Sigmoid colon (tissue), 7 donors: ENCODE results near the gene CD28. TPM values are rescaled to one million over a fixed set of nuclear protein-coding genes. Genes with fewer than 3 reads are reported as not detected.

Experiments used
- DNase-seq: peaks from one replicate; pipeline ENCODE4 v3.0.0-alpha.2; 2019
- H3K27ac ChIP-seq, 4 donors: fragments of 200-600 bp; sonication (generic); one replicate each; pipeline ENCODE4 v1.5.1; 2016 to 2019; ENCODE audit warnings: mild to moderate bottlenecking in 1 of 4
- H3K27me3 ChIP-seq, 3 donors: fragments of 200-600 bp; sonication (generic); one replicate each; pipeline ENCODE4 v1.5.1; 2019; ENCODE audit warnings: mild to moderate bottlenecking in 1 of 3
- H3K36me3 ChIP-seq, 4 donors: fragments of 200-600 bp; sonication (generic); one replicate each; pipeline ENCODE4 v1.5.1; 2016 to 2019
- H3K4me1 ChIP-seq, 4 donors: fragments of 200-600 bp; sonication (generic); one replicate each; pipeline ENCODE4 v1.5.1; 2017 to 2019
- H3K4me3 ChIP-seq, 4 donors: fragments of 200-600 bp; sonication (generic); one replicate each; pipeline ENCODE4 v1.5.1; 2017 to 2019; ENCODE audit warnings: mild to moderate bottlenecking in 2 of 4, moderate library complexity in 1 of 4
- H3K9me3 ChIP-seq, 4 donors: fragments of 200-600 bp in 3 of 4; sonication (generic) in 3 of 4; one replicate each; pipeline versions ENCODE4 v1.5.1 to v1.6.1; 2013 to 2019
- EP300 ChIP-seq, 4 donors: sonication (generic); formaldehyde crosslinking; IDR thresholded peaks; one replicate each; pipeline ENCODE4 v1.6.1; 2017; ENCODE audit warnings: antibody characterized with exemption in 4 of 4
- POLR2A ChIP-seq, 2 donors: fragments of 450-650 bp; IDR thresholded peaks; one replicate each; pipeline ENCODE4 v1.6.1; 2016; ENCODE audit warnings: antibody characterized with exemption in 2 of 2, mild to moderate bottlenecking in 2 of 2, moderate library complexity in 2 of 2
- POLR2AphosphoS5 ChIP-seq, 4 donors: sonication (generic); formaldehyde crosslinking; IDR thresholded peaks; one replicate each; pipeline ENCODE4 v1.6.1; 2017; ENCODE audit warnings: antibody characterized with exemption in 4 of 4
- WGBS, 2 donors: extraction: QIAGEN DNeasy Blood & Tissue Kit; methylation state at CpG; one replicate each; pipeline ENCODE4 v1.1.7; 2013; 5-methylcytosine and 5-hydroxymethylcytosine counted together
- intact Hi-C: fragments of 100-400 bp; cut with DNase I; formaldehyde crosslinking; loops from one replicate; pipeline ENCODE4 v1.15.1; 2023
- polyA plus RNA-seq, 3 donors: library from polyadenylated mRNA; stranded (reverse); fragments of 200-250 nt; gene quantifications; one replicate each; pipeline ENCODE4 v1.2.3, GENCODE V29; 2013
- total RNA-seq, 4 donors: library from RNA; depleted of rRNA; stranded (reverse); fragments of >200 nt; gene quantifications; one replicate each; pipeline ENCODE4 v1.1.0, GENCODE V29; 2016
- TF ChIP-seq, protein P1 (sequence below), 4 experiments: fragments of 450-650 bp in 3 of 4; fragments of 200-600 bp in 1 of 4; IDR thresholded peaks; one replicate each; pipeline ENCODE4 v1.5.1; 2016 to 2019; ENCODE audit warnings: antibody characterized with exemption in 4 of 4, mild to moderate bottlenecking in 3 of 4, moderate library complexity in 2 of 4
- donor health status: healthy with polysubstance abuse.
- donor health status: Bipolar disorder and iron deficiency.
- donor health status: healthy.

CD28 gene
- total and polyA plus RNA-seq, 7 donors: under 0.01 to 6.2 (median 1.1) TPM

DNA sequence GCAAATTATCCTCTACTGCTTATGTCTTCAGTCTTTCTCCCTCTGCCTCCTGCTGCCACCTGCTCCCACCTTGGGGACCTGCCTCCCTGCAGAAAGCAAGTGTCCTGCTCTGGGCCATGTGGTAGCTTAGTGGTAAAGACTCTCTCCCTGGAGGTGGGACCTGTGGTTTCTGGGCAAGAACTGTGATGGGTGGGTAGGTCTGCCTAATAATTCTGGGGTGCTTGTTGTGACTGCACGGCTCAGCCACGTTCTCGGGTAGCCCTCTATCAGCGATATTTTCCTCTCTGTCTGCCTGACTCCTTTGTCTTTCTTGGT is 16.4 kb upstream of the CD28 start:
- H3K4me1 ChIP-seq: no peaks in the 10 kb centered on the region
- no peak for DNase-seq

DNA sequence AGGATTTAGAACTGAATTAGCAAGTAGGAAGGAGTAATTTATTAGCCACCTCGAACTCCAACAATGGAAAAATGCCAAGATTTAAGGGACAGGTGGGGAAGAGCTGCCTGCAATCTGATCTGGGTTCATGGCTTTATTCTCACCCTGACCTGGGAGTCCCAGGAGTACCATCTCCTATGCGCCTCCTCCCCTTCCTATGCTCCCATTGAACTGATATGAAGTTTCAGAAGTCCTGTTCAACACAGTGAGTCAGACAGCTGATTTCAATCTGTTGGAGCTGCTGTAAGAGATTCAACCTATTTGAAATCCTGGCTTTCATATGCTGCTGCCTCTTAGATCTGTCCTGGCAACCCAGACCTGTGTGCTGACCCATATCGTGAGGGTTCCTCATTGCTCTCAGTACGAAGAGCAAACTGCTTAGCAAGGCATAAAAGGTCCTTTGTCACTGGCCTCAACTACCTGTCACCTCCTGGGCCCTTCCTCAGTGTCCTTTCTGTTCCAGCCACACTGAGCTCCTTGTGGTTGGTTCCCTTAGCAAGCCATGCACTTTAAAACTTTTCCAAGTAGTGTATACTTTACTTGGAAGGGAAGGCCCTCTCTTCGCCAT is 15.9 kb upstream of the CD28 start:
- Histone ChIP-seq H3K36me3 (no peaks in the 10 kb centered on the region), H3K9me3 (no peaks in the 10 kb centered on the region), H3K27ac (peak overlapping the region in 2 of 4 donors; percentile 1 to 11), H3K27me3 (no peaks in the 10 kb centered on the region), H3K4me3 (no peak overlapping the region), H3K4me1 (no peaks in the 10 kb centered on the region)
- intact Hi-C loops: no loop called here
- DNase-seq: no peak
- TF ChIP-seq POLR2A (IDR thresholded peaks at IDR 0.05): no peak
- TF ChIP-seq EP300 (IDR thresholded peaks at IDR 0.05): no peak
- no peak for TF ChIP-seq POLR2AphosphoS5 (IDR thresholded peaks at IDR 0.05)
- TF ChIP-seq, protein P1, sequence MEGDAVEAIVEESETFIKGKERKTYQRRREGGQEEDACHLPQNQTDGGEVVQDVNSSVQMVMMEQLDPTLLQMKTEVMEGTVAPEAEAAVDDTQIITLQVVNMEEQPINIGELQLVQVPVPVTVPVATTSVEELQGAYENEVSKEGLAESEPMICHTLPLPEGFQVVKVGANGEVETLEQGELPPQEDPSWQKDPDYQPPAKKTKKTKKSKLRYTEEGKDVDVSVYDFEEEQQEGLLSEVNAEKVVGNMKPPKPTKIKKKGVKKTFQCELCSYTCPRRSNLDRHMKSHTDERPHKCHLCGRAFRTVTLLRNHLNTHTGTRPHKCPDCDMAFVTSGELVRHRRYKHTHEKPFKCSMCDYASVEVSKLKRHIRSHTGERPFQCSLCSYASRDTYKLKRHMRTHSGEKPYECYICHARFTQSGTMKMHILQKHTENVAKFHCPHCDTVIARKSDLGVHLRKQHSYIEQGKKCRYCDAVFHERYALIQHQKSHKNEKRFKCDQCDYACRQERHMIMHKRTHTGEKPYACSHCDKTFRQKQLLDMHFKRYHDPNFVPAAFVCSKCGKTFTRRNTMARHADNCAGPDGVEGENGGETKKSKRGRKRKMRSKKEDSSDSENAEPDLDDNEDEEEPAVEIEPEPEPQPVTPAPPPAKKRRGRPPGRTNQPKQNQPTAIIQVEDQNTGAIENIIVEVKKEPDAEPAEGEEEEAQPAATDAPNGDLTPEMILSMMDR (IDR thresholded peaks at IDR 0.05): no peak
- 77 to 86% methylated on average over 5 of the region's 5 CpGs for WGBS, 2 donors

More for the DNA sequence above, 16.4 kb upstream of the CD28 start:
- no peak overlapping the region for H3K27ac ChIP-seq
- H3K4me3 ChIP-seq: no peak overlapping the region
- no peaks in the 10 kb centered on the region for H3K27me3 ChIP-seq
- TF ChIP-seq POLR2AphosphoS5 (IDR thresholded peaks at IDR 0.05) (no peak), EP300 (IDR thresholded peaks at IDR 0.05) (no peak), POLR2A (IDR thresholded peaks at IDR 0.05) (no peak)
- TF ChIP-seq, protein P1 (IDR thresholded peaks at IDR 0.05): no peak
- H3K9me3 ChIP-seq: no peaks in the 10 kb centered on the region
- 85 to 86% methylated on average over 4 of the region's 4 CpGs for WGBS, 2 donors
- intact Hi-C loops: no loop called here
- H3K36me3 ChIP-seq: no peaks in the 10 kb centered on the region

DNA sequence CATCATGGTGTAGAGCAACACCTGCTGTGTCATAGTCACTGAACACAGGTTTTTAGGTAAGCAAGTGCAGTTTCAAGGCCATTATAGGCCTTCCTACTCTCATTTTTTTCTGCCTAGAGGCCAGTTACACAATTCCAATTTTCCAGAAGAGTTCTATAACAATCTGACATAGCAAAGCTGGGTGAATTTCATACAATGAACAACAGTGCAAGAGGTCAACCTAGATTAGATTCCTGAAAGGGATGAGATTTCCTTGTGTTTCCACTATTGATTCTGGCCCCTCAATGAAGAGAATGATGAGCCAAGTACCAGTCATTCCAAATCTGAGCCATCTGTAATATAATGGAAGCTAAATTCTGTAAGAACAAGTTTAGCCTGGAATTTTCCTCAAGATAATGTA is 15.3 kb upstream of the CD28 start:
- Histone ChIP-seq H3K36me3 (no peaks in the 10 kb centered on the region), H3K9me3 (no peaks in the 10 kb centered on the region), H3K27ac (peak overlapping the region in 2 of 4 donors; percentile 1 to 11), H3K27me3 (no peaks in the 10 kb centered on the region), H3K4me3 (no peak overlapping the region), H3K4me1 (no peaks in the 10 kb centered on the region)
- DNase-seq: no peak
- TF ChIP-seq EP300 (IDR thresholded peaks at IDR 0.05) (no peak), POLR2AphosphoS5 (IDR thresholded peaks at IDR 0.05) (no peak), POLR2A (IDR thresholded peaks at IDR 0.05) (no peak)
- TF ChIP-seq, protein P1 (IDR thresholded peaks at IDR 0.05): no peak
- intact Hi-C loops: no loop called here

DNA sequence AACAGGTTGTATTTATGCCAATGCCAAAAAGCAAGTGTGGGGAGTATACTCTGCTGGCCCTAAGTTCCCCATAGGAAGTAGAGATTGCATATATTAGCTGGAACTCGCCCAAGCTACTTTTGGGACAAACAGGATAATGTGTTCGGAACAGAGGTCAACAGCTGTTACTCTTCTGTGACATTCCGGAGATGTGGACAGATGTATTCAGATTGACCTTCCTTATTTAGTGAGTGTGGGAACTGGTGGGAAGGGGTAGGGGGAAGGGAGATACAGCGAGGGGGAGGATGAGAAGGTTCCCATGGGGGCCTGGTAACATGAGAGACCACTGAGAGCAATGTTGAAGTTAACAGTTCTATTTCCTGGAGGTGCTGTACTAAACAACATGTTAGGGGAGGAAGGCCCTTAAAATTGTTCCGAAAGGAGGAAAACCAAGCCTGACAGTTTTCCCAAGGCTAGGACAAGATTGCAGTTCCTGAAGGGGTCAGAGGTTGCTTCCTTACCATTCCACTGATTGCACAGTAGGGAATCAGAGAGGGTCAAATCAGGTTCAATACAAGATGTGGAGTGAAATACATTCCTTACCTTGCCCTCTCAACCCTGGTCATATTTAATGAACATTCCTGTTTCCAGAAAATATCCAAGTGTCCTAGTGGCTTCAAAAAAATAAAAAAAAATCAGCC is 14.3 kb upstream of the CD28 start:
- Histone ChIP-seq H3K4me3 (no peak overlapping the region), H3K27ac (no peak overlapping the region), H3K4me1 (no peaks in the 10 kb centered on the region), H3K27me3 (no peaks in the 10 kb centered on the region), H3K36me3 (no peaks in the 10 kb centered on the region), H3K9me3 (no peaks in the 10 kb centered on the region)
- intact Hi-C loops: no loop called here
- 79 to 82% methylated on average over 5 of the region's 5 CpGs for WGBS, 2 donors
- DNase-seq: no peak
- no peak for TF ChIP-seq EP300 (IDR thresholded peaks at IDR 0.05)
- TF ChIP-seq POLR2AphosphoS5 (IDR thresholded peaks at IDR 0.05): peak in 2 of 4 donors; percentile 22 to 42

DNA sequence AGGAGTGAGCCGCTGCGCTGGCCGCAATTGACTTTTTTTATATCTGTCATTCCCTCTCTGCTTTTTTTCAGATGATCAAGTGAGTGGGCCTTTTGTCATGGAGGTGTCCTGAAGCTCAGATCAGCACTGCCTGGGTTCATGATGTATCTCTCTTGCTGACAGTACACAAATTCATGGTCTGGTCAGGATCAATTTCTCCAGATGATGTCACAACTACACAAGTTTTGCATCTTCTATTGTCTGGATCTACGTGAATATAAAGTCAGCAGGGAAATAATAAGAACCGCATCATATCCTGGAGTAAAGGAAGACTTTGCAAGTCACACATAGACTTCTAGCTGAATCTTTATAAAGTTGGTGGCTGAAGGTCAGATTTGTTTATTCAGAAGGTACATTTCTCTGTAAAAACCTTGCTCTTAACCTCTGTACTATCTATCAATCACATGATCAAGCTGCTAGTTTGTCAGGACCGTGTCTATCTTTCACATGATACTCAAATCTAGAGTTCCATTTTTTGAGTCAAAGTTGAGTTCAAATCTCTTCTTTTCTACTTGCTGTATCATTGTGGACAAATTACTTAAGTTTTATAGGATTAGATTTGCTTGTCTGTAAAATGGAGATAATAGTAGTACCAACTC is 13.1 kb upstream of the CD28 start:
- Histone ChIP-seq H3K27me3 (no peaks in the 10 kb centered on the region), H3K4me3 (no peak overlapping the region), H3K9me3 (no peaks in the 10 kb centered on the region), H3K4me1 (no peaks in the 10 kb centered on the region), H3K27ac (no peak overlapping the region), H3K36me3 (no peaks in the 10 kb centered on the region)
- intact Hi-C loops: no loop called here
- DNase-seq: no peak
- TF ChIP-seq, protein P1 (IDR thresholded peaks at IDR 0.05): no peak
- no peak for TF ChIP-seq EP300 (IDR thresholded peaks at IDR 0.05)
- no peak for TF ChIP-seq POLR2A (IDR thresholded peaks at IDR 0.05)
- no peak for TF ChIP-seq POLR2AphosphoS5 (IDR thresholded peaks at IDR 0.05)
- 94 to 95% methylated on average over 6 of the region's 6 CpGs for WGBS, 2 donors
